ENCODE measurements around the gene TM9SF4.

TM9SF4 gene

GRCh38 chr20:32125506-32125905 is 16.0 kb downstream of the TM9SF4 start:
- DNase-seq (ENCODE audit: low read depth) = no peak
- no peak overlapping the region for H3K4me3 ChIP-seq (ENCODE audit: low read depth, low read length)
- TF ChIP-seq POLR2A (IDR thresholded peaks at IDR 0.05; ENCODE audit: extremely low read depth, insufficient read length) = no peak
- TF ChIP-seq MYC (IDR thresholded peaks at IDR 0.05; ENCODE audit: low read depth, low read length) = no peak

DNA sequence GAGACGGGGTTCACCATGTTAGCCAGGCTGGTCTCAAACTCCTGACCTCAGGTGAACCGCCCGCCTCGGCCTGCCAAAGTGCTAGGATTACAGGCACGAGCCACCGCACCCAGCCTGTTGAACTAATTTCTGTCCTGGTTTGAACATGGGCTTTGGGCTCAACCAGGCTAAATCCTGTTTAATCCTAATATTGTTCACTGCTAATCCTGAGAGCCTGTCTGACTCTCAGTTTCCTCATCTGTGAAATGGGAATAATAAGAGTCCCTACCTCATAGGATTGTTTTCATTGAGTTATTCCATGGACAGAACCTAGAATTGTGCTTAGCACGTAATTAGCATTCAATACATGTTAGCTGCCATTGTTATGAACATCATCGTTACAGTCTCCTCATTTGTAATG is 17.4 kb downstream of the TM9SF4 start:
- TF ChIP-seq CTCF (IDR thresholded peaks at IDR 0.05; ENCODE audit: low read depth, low read length) (no peak), MAX (IDR thresholded peaks at IDR 0.05; ENCODE audit: low read depth, low read length) (no peak)
- H3K4me3 ChIP-seq (ENCODE audit: low read depth, low read length) = no peak overlapping the region
- DNase-seq (ENCODE audit: low read depth) = no peak

GRCh38 chr20:32127347-32127746 is 17.8 kb downstream of the TM9SF4 start:
- no peak for DNase-seq (ENCODE audit: low read depth)
- H3K4me3 ChIP-seq (ENCODE audit: low read depth, low read length) = no peak overlapping the region
- TF ChIP-seq POLR2A (IDR thresholded peaks at IDR 0.05; ENCODE audit: extremely low read depth, insufficient read length) (no peak), MAX (IDR thresholded peaks at IDR 0.05; ENCODE audit: low read depth, low read length) (no peak), CTCF (IDR thresholded peaks at IDR 0.05; ENCODE audit: low read depth, low read length) (no peak), MYC (IDR thresholded peaks at IDR 0.05; ENCODE audit: low read depth, low read length) (no peak)

DNA sequence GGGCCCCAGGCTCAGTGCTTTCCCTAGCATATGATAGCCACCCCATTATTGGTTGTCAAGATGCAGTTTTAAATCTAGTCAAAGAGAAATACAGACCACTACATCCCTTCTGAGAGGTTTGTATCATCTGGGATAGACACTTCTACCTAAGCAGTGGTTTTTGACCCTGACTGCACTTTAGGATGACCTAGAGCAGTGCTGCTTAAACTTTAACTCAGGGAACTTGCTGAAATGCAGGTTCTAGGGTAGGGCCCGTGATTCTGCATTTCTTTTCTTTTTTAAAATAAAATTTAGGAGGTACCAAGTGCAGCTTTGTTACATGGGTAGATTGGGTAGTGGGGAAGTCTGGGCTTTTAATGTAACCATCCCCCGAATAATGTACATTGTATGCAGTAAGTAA is 18.7 kb downstream of the TM9SF4 start:
- TF ChIP-seq POLR2A (IDR thresholded peaks at IDR 0.05; ENCODE audit: extremely low read depth, insufficient read length) (no peak), CTCF (IDR thresholded peaks at IDR 0.05; ENCODE audit: low read depth, low read length) (no peak), MYC (IDR thresholded peaks at IDR 0.05; ENCODE audit: low read depth, low read length) (no peak), MAX (IDR thresholded peaks at IDR 0.05; ENCODE audit: low read depth, low read length) (no peak)
- no peak overlapping the region for H3K4me3 ChIP-seq (ENCODE audit: low read depth, low read length)
- DNase-seq (ENCODE audit: low read depth) = no peak

- H3K4me3 ChIP-seq (ENCODE audit: low read depth, low read length) = no peak overlapping the region
- no peak for DNase-seq (ENCODE audit: low read depth)
- TF ChIP-seq MYC (IDR thresholded peaks at IDR 0.05; ENCODE audit: low read depth, low read length) = no peak
Measured at GRCh38 chr20:32129863-32130262, 20.3 kb downstream of the TM9SF4 start.

DNA sequence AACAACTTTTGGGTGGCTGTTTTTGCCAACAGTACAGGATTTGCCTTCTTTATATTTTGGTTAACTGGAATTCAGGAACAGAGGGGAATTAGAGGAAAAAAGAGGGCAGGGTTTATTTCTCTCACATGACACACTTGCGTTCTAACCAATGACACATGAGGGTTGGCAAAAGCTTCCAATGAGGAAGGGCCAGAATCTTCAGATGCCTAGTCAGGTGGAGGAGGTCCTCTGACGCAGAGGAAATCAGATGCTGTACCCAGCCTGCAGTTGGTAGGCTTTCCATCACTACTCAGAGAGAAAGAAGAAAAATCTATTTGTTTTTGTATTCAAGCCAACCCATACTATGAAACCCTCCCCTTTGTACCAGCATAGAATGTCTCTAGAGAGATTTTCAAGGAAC is 20.8 kb downstream of the TM9SF4 start:
- no peak overlapping the region for H3K4me3 ChIP-seq (ENCODE audit: low read depth, low read length)
- no peak for DNase-seq (ENCODE audit: low read depth)
- TF ChIP-seq MAX (IDR thresholded peaks at IDR 0.05; ENCODE audit: low read depth, low read length) (no peak), MYC (IDR thresholded peaks at IDR 0.05; ENCODE audit: low read depth, low read length) (no peak), CTCF (IDR thresholded peaks at IDR 0.05; ENCODE audit: low read depth, low read length) (no peak)

- TF ChIP-seq CTCF (IDR thresholded peaks at IDR 0.05; ENCODE audit: low read depth, low read length) (no peak), POLR2A (IDR thresholded peaks at IDR 0.05; ENCODE audit: extremely low read depth, insufficient read length) (no peak), MAX (IDR thresholded peaks at IDR 0.05; ENCODE audit: low read depth, low read length) (no peak), MYC (IDR thresholded peaks at IDR 0.05; ENCODE audit: low read depth, low read length) (no peak)
- no peak overlapping the region for H3K4me3 ChIP-seq (ENCODE audit: low read depth, low read length)
- DNase-seq (ENCODE audit: low read depth) = no peak
Measured at GRCh38 chr20:32130965-32131364, 21.5 kb downstream of the TM9SF4 start.

Measured in NB4 (cell line).